Aorta (tissue), 5 donors: ENCODE results near the gene ACSF2. TPM values are rescaled to one million over a fixed set of nuclear protein-coding genes. Genes with fewer than 3 reads are reported as not detected.

Experiments used
- ATAC-seq: fragments of 200-7000 bp; cut with Tn5 transposase; one replicate; pipeline ENCODE4 v1.9.1; 2022; ENCODE audit warnings: moderate library complexity; ENCODE audit not compliant: low FRiP score
- DNase-seq, 2 donors: peaks; one replicate each; pipeline ENCODE4 v3.0.0-alpha.2; 2020
- H3K27ac ChIP-seq, 2 donors: one replicate each; pipeline ENCODE4 v1.5.1; 2013; ENCODE audit warnings: low read length in 2 of 2, mild to moderate bottlenecking in 2 of 2, moderate library complexity in 2 of 2, control low read depth in 1 of 2, inconsistent platforms in 1 of 2, low read depth in 1 of 2
- H3K27me3 ChIP-seq, 2 donors: one replicate each; pipeline ENCODE4 v1.6.1; 2013; ENCODE audit warnings: control low read depth in 1 of 2, low read length in 1 of 2, mild to moderate bottlenecking in 1 of 2, moderate library complexity in 1 of 2; ENCODE audit not compliant: insufficient read depth in 2 of 2, control insufficient read depth in 1 of 2
- H3K36me3 ChIP-seq, 2 donors: one replicate each; pipeline ENCODE4 v1.6.1; 2013; ENCODE audit warnings: control low read depth in 1 of 2, low read length in 1 of 2, mild to moderate bottlenecking in 1 of 2; ENCODE audit not compliant: insufficient read depth in 2 of 2, control insufficient read depth in 1 of 2
- H3K4me1 ChIP-seq, 2 donors: one replicate each; pipeline ENCODE4 v1.6.1; 2013; ENCODE audit warnings: low read length in 2 of 2, control low read depth in 1 of 2, mild to moderate bottlenecking in 1 of 2, moderate library complexity in 1 of 2; ENCODE audit not compliant: insufficient read depth in 2 of 2, control insufficient read depth in 1 of 2
- H3K4me3 ChIP-seq, 2 donors: one replicate each; pipeline ENCODE4 v1.5.1; 2013; ENCODE audit warnings: low read length in 2 of 2, control low read depth in 1 of 2, mild to moderate bottlenecking in 1 of 2
- H3K9me3 ChIP-seq: one replicate; pipeline ENCODE4 v1.6.1; 2013; ENCODE audit warnings: mild to moderate bottlenecking, low read length; ENCODE audit not compliant: control insufficient read depth
- WGBS, 2 donors: extraction: QIAGEN DNeasy Blood & Tissue Kit; methylation state at CpG; one replicate each; pipeline ENCODE4 v1.1.7; 2013; 5-methylcytosine and 5-hydroxymethylcytosine counted together
- intact Hi-C, 2 donors: fragments of 100-400 bp; cut with DNase I; formaldehyde crosslinking; loops; one replicate each; pipeline versions ENCODE4 v1.14.2 to v1.15.0; 2022
- polyA plus RNA-seq, 2 donors: library from polyadenylated mRNA; stranded (reverse); fragments of 200-250 nt; gene quantifications; one replicate each; pipeline ENCODE4 v1.2.3, GENCODE V29; 2013
- total RNA-seq, 2 donors: library from RNA; stranded (reverse); fragmentation: NEBNext Ultra II Directional; extraction: Animal tissue kit (Norgen Biotek cat#: 25700); gene quantifications; one replicate each; pipeline ENCODE4 v1.2.1, GENCODE V29; 2021
- donor health status: healthy with polysubstance abuse.
- donor health status: Bipolar disorder and iron deficiency.
- donor health status: DM: no; HTN: no; CAD: no.
- donor health status: DM: no; HTN: no; CAD: no.
- donor health status: DM: yes; HTN: yes; CAD: no.

The ACSF2 gene
- total and polyA plus RNA-seq, 4 donors, result 17.8 to 35.8 (median 32.1) TPM

GRCh38 chr17:50388728-50389127 is 37.3 kb upstream of the ACSF2 start:
- peaks cover 23 to 24% of the 10 kb centered on the region in 2 donors for H3K36me3 ChIP-seq
- no peaks in the 10 kb centered on the region for H3K4me1 ChIP-seq
- no peak for DNase-seq
- no peaks in the 10 kb centered on the region for H3K27me3 ChIP-seq
- H3K4me3 ChIP-seq, result no peak overlapping the region
- no peaks in the 10 kb centered on the region for H3K9me3 ChIP-seq
- ATAC-seq, result no peak
- 90 to 94% methylated on average over 3 of the region's 3 CpGs for WGBS, 2 donors
- H3K27ac ChIP-seq, result no peak overlapping the region
- intact Hi-C loops, result no loop called here

- intact Hi-C loops, result no loop called here
- no peak for DNase-seq
- H3K36me3 ChIP-seq, result peaks cover 20 to 24% of the 10 kb centered on the region in 2 donors
Observed at GRCh38 chr17:50389534-50389933, 36.5 kb upstream of the ACSF2 start.

GRCh38 chr17:50392621-50393020 is 33.4 kb upstream of the ACSF2 start:
- H3K36me3 ChIP-seq, result peaks cover 7 to 9% of the 10 kb centered on the region in 2 donors
- no peaks in the 10 kb centered on the region for H3K27me3 ChIP-seq
- ATAC-seq, result no peak
- DNase-seq, result no peak
- H3K4me3 ChIP-seq, result no peak overlapping the region
- no peaks in the 10 kb centered on the region for H3K9me3 ChIP-seq
- H3K4me1 ChIP-seq, result peaks cover 0 to 2% of the 10 kb centered on the region in 2 donors
- intact Hi-C loops, result no loop called here
- H3K27ac ChIP-seq, result no peak overlapping the region
- 82 to 86% methylated on average over 6 of the region's 6 CpGs for WGBS, 2 donors

More at GRCh38 chr17:50389534-50389933, 36.5 kb upstream of the ACSF2 start:
- no peak overlapping the region for H3K4me3 ChIP-seq
- H3K27ac ChIP-seq, result no peak overlapping the region
- 94% methylated on average over 6 of the region's 6 CpGs for WGBS, 2 donors
- no peak for ATAC-seq
- no peaks in the 10 kb centered on the region for H3K4me1 ChIP-seq
- H3K27me3 ChIP-seq, result no peaks in the 10 kb centered on the region
- no peaks in the 10 kb centered on the region for H3K9me3 ChIP-seq

GRCh38 chr17:50393700-50394099 is 32.3 kb upstream of the ACSF2 start:
- DNase-seq (no peak), ATAC-seq (no peak)
- Histone ChIP-seq H3K27me3 (no peaks in the 10 kb centered on the region), H3K9me3 (no peaks in the 10 kb centered on the region), H3K36me3 (peaks cover 4 to 7% of the 10 kb centered on the region in 2 donors), H3K27ac (no peak overlapping the region), H3K4me3 (no peak overlapping the region), H3K4me1 (peaks cover 0 to 2% of the 10 kb centered on the region in 2 donors)
- intact Hi-C loops, result no loop called here
- 83 to 86% methylated on average over 5 of the region's 5 CpGs for WGBS, 2 donors

GRCh38 chr17:50394711-50395110 is 31.3 kb upstream of the ACSF2 start:
- no peak for ATAC-seq
- no peak for DNase-seq
- Histone ChIP-seq H3K4me3 (no peak overlapping the region), H3K4me1 (peaks cover 0 to 2% of the 10 kb centered on the region in 2 donors), H3K27ac (no peak overlapping the region), H3K27me3 (no peaks in the 10 kb centered on the region), H3K36me3 (peaks cover 4% of the 10 kb centered on the region in 2 donors), H3K9me3 (no peaks in the 10 kb centered on the region)
- 21 to 27% methylated on average over 3 of the region's 3 CpGs for WGBS, 2 donors
- intact Hi-C loops, result no loop called here

GRCh38 chr17:50396261-50397110 is 29.5 kb upstream of the ACSF2 start:
- Histone ChIP-seq H3K27me3 (no peaks in the 10 kb centered on the region), H3K9me3 (no peaks in the 10 kb centered on the region), H3K36me3 (peaks cover 2 to 4% of the 10 kb centered on the region in 2 donors), H3K4me1 (peaks cover 0 to 2% of the 10 kb centered on the region in 2 donors), H3K27ac (no peak overlapping the region), H3K4me3 (peak overlapping the region; percentile 31 to 79)
- intact Hi-C loops, result no loop called here
- ATAC-seq, result peak; percentile 51
- 1 to 2% methylated on average over 30 of the region's 30 CpGs for WGBS, 2 donors
- peak; percentile 62 to 86 for DNase-seq

GRCh38 chr17:50397111-50397918 is 28.7 kb upstream of the ACSF2 start, which contains the start of gene LRRC59:
TSS of gene LRRC59 (minus strand) at chr17:50397523. CDS start at chr17:50397317, 206 bp downstream.
- peak within 1 kb of the TSS in 1 of 2 donors; percentile 0 for H3K27ac ChIP-seq
- WGBS, 2 donors, result 1% methylated on average over 67 to 70 of the region's 70 CpGs
- peak; percentile 99 for ATAC-seq
- H3K36me3 ChIP-seq, result peaks cover 0 to 2% of the 10 kb centered on the region in 2 donors
- no peaks in the 10 kb centered on the region for H3K27me3 ChIP-seq
- DNase-seq, result peak; percentile 93 to 98
- peaks cover 0 to 2% of the 10 kb centered on the region in 2 donors for H3K4me1 ChIP-seq
- no peaks in the 10 kb centered on the region for H3K9me3 ChIP-seq
- intact Hi-C loops, result no loop called here
- peak within 1 kb of the TSS; percentile 31 to 79 for H3K4me3 ChIP-seq

- DNase-seq (no peak), ATAC-seq (no peak)
- peaks cover 0 to 2% of the 10 kb centered on the region in 2 donors for H3K36me3 ChIP-seq
- no peak overlapping the region for H3K27ac ChIP-seq
- WGBS, 2 donors, result 46 to 60% methylated on average over 9 of the region's 9 CpGs
- peaks cover 0 to 2% of the 10 kb centered on the region in 2 donors for H3K4me1 ChIP-seq
- intact Hi-C loops, result no loop called here
- H3K4me3 ChIP-seq, result no peak overlapping the region
- H3K27me3 ChIP-seq, result no peaks in the 10 kb centered on the region
- H3K9me3 ChIP-seq, result no peaks in the 10 kb centered on the region
Observed at GRCh38 chr17:50397919-50398285, 28.1 kb upstream of the ACSF2 start.
